HepG2 (cell line): ENCODE results near the gene ZNF700. TPM values are rescaled to one million over a fixed set of nuclear protein-coding genes. Genes with fewer than 3 reads are reported as not detected.
A peak's percentile ranks its signal among the peaks of the same experiment; 100 is the strongest.

ENCODE experiments used
- ESRRA ChIP-seq: sonication (generic); formaldehyde crosslinking; IDR thresholded peaks from 2 replicates; pipeline ENCODE4 v1.5.1; 2020; ENCODE audit warnings: mild to moderate bottlenecking, low read depth, missing genetic modification reagents
- IRF2 ChIP-seq: IDR thresholded peaks from 2 replicates; pipeline ENCODE4 v1.6.1; 2018; ENCODE audit warnings: missing genetic modification reagents, missing compliant biosample characterization
- KLF11 ChIP-seq: IDR thresholded peaks from 2 replicates; pipeline ENCODE4 v1.6.1; 2016; ENCODE audit warnings: missing compliant biosample characterization
- MLXIP ChIP-seq: sonication (generic); formaldehyde crosslinking; IDR thresholded peaks from 2 replicates; pipeline ENCODE4 v1.9.0; 2021; ENCODE audit warnings: missing genetic modification reagents, borderline replicate concordance
- RBAK ChIP-seq: sonication (generic); formaldehyde crosslinking; IDR thresholded peaks from 2 replicates; pipeline ENCODE4 v1.5.1; 2020; ENCODE audit warnings: mild to moderate bottlenecking, missing genetic modification reagents
- RXRA ChIP-seq: sonication (generic); formaldehyde crosslinking; IDR thresholded peaks from 2 replicates; pipeline ENCODE4 v1.5.1; 2020; ENCODE audit warnings: missing genetic modification reagents
- SOX13 ChIP-seq, 3 experiments: fragments of 450-650 bp in 1 of 3; sonication (generic) in 1 of 3; formaldehyde crosslinking in 1 of 3; IDR thresholded peaks in 2 of 3; conservative IDR thresholded peaks in 1 of 3; 2 replicates each; pipeline versions ENCODE4 v1.5.0 to v1.6.1; 2016 to 2020; ENCODE audit warnings: antibody characterized with exemption in 1 of 3, mild to moderate bottlenecking in 1 of 3, missing compliant biosample characterization in 1 of 3, missing genetic modification reagents in 1 of 3, moderate library complexity in 1 of 3
- ZBTB42 ChIP-seq: sonication (generic); formaldehyde crosslinking; IDR thresholded peaks from 2 replicates; pipeline ENCODE4 v1.5.0; 2020; ENCODE audit warnings: mild to moderate bottlenecking, missing genetic modification reagents
- ZKSCAN1 ChIP-seq: fragments of 150-350 bp; IDR thresholded peaks from 2 replicates; pipeline ENCODE4 v1.6.1; 2014; ENCODE audit warnings: low read length
- ZNF263 ChIP-seq: sonication (generic); formaldehyde crosslinking; IDR thresholded peaks from 2 replicates; pipeline ENCODE4 v1.4.0; 2020; ENCODE audit warnings: missing genetic modification reagents
- ZNF7 ChIP-seq: IDR thresholded peaks from 2 replicates; pipeline ENCODE4 v1.6.1; 2016; ENCODE audit warnings: missing biosample characterization, missing genetic modification reagents
- ZNF788 ChIP-seq: sonication (generic); formaldehyde crosslinking; IDR thresholded peaks from 2 replicates; pipeline ENCODE4 v1.5.0; 2020; ENCODE audit warnings: mild to moderate bottlenecking, missing genetic modification reagents, borderline replicate concordance
- polyA plus RNA-seq, 8 experiments: library from polyadenylated mRNA; depleted of rRNA in 3 of 8; stranded (reverse) in 7 of 8; unstranded in 1 of 8; fragments of >200 nt; fragmentation: Illumina TruSeq in 4 of 8; extraction: Trizol in 4 of 8; gene quantifications; 2 replicates each; pipeline versions ENCODE4 v1.2.1 to v1.2.3, GENCODE V29; 2011 to 2016; ENCODE audit warnings: low read depth in 4 of 8, missing spikeins in 1 of 8, mixed read lengths in 1 of 8; ENCODE audit not compliant: insufficient read depth in 1 of 8
- total RNA-seq, 5 experiments: library from RNA; depleted of rRNA; stranded (reverse); fragments of >200 nt; fragmentation: Illumina TruSeq; extraction: Trizol; gene quantifications; 2 replicates each; pipeline ENCODE4 v1.2.3, GENCODE V29; 2016; ENCODE audit warnings: low read depth in 1 of 5
- TF ChIP-seq, protein P1 (sequence below): sonication (generic); formaldehyde crosslinking; IDR thresholded peaks from 2 replicates; pipeline ENCODE4 v1.9.0; 2021; ENCODE audit warnings: mild to moderate bottlenecking, missing genetic modification reagents
- TF ChIP-seq, protein P2 (sequence below): sonication (generic); formaldehyde crosslinking; IDR thresholded peaks from 2 replicates; pipeline ENCODE4 v1.4.0; 2020; ENCODE audit warnings: missing genetic modification reagents
- TF ChIP-seq, protein P3 (sequence below): IDR thresholded peaks from 2 replicates; pipeline ENCODE4 v1.6.1; 2016; ENCODE audit warnings: missing compliant biosample characterization, missing genetic modification reagents, borderline replicate concordance

ZNF700 gene
- total and polyA plus RNA-seq, 2 of the 13 experiments (the other 11 are each of a cell fraction or from before 2014, with no cell fraction given), result 6.0 to 12.8 TPM

GRCh38 chr19:11887611-11888531, 37.0 kb upstream of the ZNF700 start, which contains the start of gene ZNF69 (continued):
- TF ChIP-seq, protein P1, sequence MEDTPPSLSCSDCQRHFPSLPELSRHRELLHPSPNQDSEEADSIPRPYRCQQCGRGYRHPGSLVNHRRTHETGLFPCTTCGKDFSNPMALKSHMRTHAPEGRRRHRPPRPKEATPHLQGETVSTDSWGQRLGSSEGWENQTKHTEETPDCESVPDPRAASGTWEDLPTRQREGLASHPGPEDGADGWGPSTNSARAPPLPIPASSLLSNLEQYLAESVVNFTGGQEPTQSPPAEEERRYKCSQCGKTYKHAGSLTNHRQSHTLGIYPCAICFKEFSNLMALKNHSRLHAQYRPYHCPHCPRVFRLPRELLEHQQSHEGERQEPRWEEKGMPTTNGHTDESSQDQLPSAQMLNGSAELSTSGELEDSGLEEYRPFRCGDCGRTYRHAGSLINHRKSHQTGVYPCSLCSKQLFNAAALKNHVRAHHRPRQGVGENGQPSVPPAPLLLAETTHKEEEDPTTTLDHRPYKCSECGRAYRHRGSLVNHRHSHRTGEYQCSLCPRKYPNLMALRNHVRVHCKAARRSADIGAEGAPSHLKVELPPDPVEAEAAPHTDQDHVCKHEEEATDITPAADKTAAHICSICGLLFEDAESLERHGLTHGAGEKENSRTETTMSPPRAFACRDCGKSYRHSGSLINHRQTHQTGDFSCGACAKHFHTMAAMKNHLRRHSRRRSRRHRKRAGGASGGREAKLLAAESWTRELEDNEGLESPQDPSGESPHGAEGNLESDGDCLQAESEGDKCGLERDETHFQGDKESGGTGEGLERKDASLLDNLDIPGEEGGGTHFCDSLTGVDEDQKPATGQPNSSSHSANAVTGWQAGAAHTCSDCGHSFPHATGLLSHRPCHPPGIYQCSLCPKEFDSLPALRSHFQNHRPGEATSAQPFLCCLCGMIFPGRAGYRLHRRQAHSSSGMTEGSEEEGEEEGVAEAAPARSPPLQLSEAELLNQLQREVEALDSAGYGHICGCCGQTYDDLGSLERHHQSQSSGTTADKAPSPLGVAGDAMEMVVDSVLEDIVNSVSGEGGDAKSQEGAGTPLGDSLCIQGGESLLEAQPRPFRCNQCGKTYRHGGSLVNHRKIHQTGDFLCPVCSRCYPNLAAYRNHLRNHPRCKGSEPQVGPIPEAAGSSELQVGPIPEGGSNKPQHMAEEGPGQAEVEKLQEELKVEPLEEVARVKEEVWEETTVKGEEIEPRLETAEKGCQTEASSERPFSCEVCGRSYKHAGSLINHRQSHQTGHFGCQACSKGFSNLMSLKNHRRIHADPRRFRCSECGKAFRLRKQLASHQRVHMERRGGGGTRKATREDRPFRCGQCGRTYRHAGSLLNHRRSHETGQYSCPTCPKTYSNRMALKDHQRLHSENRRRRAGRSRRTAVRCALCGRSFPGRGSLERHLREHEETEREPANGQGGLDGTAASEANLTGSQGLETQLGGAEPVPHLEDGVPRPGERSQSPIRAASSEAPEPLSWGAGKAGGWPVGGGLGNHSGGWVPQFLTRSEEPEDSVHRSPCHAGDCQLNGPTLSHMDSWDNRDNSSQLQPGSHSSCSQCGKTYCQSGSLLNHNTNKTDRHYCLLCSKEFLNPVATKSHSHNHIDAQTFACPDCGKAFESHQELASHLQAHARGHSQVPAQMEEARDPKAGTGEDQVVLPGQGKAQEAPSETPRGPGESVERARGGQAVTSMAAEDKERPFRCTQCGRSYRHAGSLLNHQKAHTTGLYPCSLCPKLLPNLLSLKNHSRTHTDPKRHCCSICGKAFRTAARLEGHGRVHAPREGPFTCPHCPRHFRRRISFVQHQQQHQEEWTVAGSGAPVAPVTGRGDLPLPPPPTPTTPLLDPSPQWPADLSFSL (CRISPR knock-in tag), result no peak
- TF ChIP-seq ESRRA (CRISPR knock-in tag) (peak; percentile 35; the same call in 1 of the 2 replicates), ZNF263 (peak; percentile 60), RXRA (CRISPR knock-in tag) (peak; percentile 80), ZBTB42 (CRISPR knock-in tag) (peak; percentile 74; the same call in 1 of the 2 replicates), MLXIP (CRISPR knock-in tag) (peak; percentile 80; the same call in 1 of the 2 replicates), ZNF788 (CRISPR knock-in tag) (peak; percentile 92), KLF11 (CRISPR knock-in tag) (no peak; the same call in 1 of the 2 replicates), ZNF7 (CRISPR knock-in tag) (no peak; the same call in 1 of the 2 replicates), ZKSCAN1 (no peak), SOX13 (IDR thresholded peaks at IDR 0.05) (peak; percentile 22; the same call in 1 of the 2 replicates), SOX13 (CRISPR knock-in tag; conservative IDR thresholded peaks at IDR 0.05 in 1 of 2, IDR thresholded peaks at IDR 0.05 in 1 of 2) (peak in 1 of 2 experiments; percentile 51; a peak in 2 of 4 replicates), IRF2 (no peak; the same call in none of the 2 replicates), RBAK (CRISPR knock-in tag) (no peak)
- TF ChIP-seq, protein P2, sequence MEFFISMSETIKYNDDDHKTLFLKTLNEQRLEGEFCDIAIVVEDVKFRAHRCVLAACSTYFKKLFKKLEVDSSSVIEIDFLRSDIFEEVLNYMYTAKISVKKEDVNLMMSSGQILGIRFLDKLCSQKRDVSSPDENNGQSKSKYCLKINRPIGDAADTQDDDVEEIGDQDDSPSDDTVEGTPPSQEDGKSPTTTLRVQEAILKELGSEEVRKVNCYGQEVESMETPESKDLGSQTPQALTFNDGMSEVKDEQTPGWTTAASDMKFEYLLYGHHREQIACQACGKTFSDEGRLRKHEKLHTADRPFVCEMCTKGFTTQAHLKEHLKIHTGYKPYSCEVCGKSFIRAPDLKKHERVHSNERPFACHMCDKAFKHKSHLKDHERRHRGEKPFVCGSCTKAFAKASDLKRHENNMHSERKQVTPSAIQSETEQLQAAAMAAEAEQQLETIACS (CRISPR knock-in tag), result peak; percentile 32; the same call in 1 of the 2 replicates
- TF ChIP-seq, protein P3, sequence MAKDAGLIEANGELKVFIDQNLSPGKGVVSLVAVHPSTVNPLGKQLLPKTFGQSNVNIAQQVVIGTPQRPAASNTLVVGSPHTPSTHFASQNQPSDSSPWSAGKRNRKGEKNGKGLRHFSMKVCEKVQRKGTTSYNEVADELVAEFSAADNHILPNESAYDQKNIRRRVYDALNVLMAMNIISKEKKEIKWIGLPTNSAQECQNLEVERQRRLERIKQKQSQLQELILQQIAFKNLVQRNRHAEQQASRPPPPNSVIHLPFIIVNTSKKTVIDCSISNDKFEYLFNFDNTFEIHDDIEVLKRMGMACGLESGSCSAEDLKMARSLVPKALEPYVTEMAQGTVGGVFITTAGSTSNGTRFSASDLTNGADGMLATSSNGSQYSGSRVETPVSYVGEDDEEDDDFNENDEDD (CRISPR knock-in tag), result peak; percentile 73; the same call in 1 of the 2 replicates
